NCI-H226 (cell line): ENCODE results near the gene PSD2.
A peak's percentile ranks its signal among the peaks of the same experiment; 100 is the strongest.

Experiments used
- DNase-seq: peaks from one replicate; pipeline ENCODE4 v3.0.0-alpha.2; 2015

The PSD2 gene

GRCh38 chr5:139839232-139839815 lies 43.7 kb downstream of the PSD2 start:
- DNase-seq = no peak

GRCh38 chr5:139839918-139840317 lies 44.3 kb downstream of the PSD2 start:
- no peak for DNase-seq

GRCh38 chr5:139841549-139841948 lies 45.9 kb downstream of the PSD2 start:
- DNase-seq = no peak

- DNase-seq = no peak
Measured at GRCh38 chr5:139842321-139842720, 46.7 kb downstream of the PSD2 start.

- no peak for DNase-seq
Measured at GRCh38 chr5:139843991-139844390, 48.4 kb downstream of the PSD2 start.

- DNase-seq = peak; percentile 53
Measured at GRCh38 chr5:139844472-139845145, 49.0 kb downstream of the PSD2 start.

- DNase-seq = no peak
Measured at GRCh38 chr5:139845846-139846681, 50.5 kb downstream of the PSD2 start.

- no peak for DNase-seq
Measured at GRCh38 chr5:139847091-139847490, 51.5 kb downstream of the PSD2 start.

GRCh38 chr5:139847790-139848507 lies 52.3 kb downstream of the PSD2 start:
- peak; percentile 18 for DNase-seq

- DNase-seq = no peak
Measured at GRCh38 chr5:139848508-139849100, 53.0 kb downstream of the PSD2 start.

GRCh38 chr5:139849501-139849900 lies 53.9 kb downstream of the PSD2 start:
- no peak for DNase-seq

GRCh38 chr5:139849942-139850341 lies 54.3 kb downstream of the PSD2 start:
- DNase-seq = no peak

GRCh38 chr5:139850423-139851016 lies 54.9 kb downstream of the PSD2 start:
- DNase-seq = no peak

GRCh38 chr5:139851558-139851957 lies 56.0 kb downstream of the PSD2 start:
- DNase-seq = no peak

- DNase-seq = no peak
Measured at GRCh38 chr5:139852696-139853095, 57.1 kb downstream of the PSD2 start.

- DNase-seq = no peak
Measured at GRCh38 chr5:139854029-139854605, 58.5 kb downstream of the PSD2 start.

- DNase-seq = no peak
Measured at GRCh38 chr5:139854953-139855352, 59.3 kb downstream of the PSD2 start.

GRCh38 chr5:139855451-139855850 lies 59.8 kb downstream of the PSD2 start:
- no peak for DNase-seq

GRCh38 chr5:139855946-139856540 lies 60.4 kb downstream of the PSD2 start:
- no peak for DNase-seq

GRCh38 chr5:139856714-139857113 lies 61.1 kb downstream of the PSD2 start:
- DNase-seq = no peak

GRCh38 chr5:139859013-139859412 lies 63.4 kb downstream of the PSD2 start:
- DNase-seq = no peak
